CD14-positive monocyte (primary cell): ENCODE results near the gene SYNPO2. TPM values are rescaled to one million over a fixed set of nuclear protein-coding genes. Genes with fewer than 3 reads are reported as not detected.

Experiments
- DNase-seq, 3 donors: peaks; one replicate each; pipeline ENCODE4 v3.0.0-alpha.2; 2011 to 2022
- H2AFZ ChIP-seq: 2 replicates; pipeline ENCODE4 v1.6.0; 2012; ENCODE audit warnings: mild to moderate bottlenecking, low read depth, low read length, inconsistent platforms; ENCODE audit not compliant: insufficient read depth, poor library complexity, severe bottlenecking
- H3K27ac ChIP-seq, 2 donors: 1 replicate in 1 of 2; 2 replicates in 1 of 2; pipeline ENCODE4 v1.5.1; 2012 to 2013; ENCODE audit warnings: low read length in 2 of 2, control low read depth in 1 of 2, inconsistent platforms in 1 of 2, low read depth in 1 of 2, mild to moderate bottlenecking in 1 of 2
- H3K27me3 ChIP-seq, 2 donors: one replicate each; pipeline versions ENCODE4 v1.6.0 to v1.6.1; 2011 to 2013; ENCODE audit warnings: low read length in 2 of 2; ENCODE audit not compliant: control insufficient read depth in 2 of 2, insufficient read depth in 2 of 2
- H3K36me3 ChIP-seq, 2 donors: replicated peaks in 1 of 2; 1 replicate in 1 of 2; 2 replicates in 1 of 2; pipeline versions ENCODE4 v1.5.1 to v1.6.1; 2012 to 2013; ENCODE audit warnings: low read length in 2 of 2, control low read depth in 1 of 2, inconsistent platforms in 1 of 2, mild to moderate bottlenecking in 1 of 2; ENCODE audit not compliant: insufficient read depth in 2 of 2, control insufficient read depth in 1 of 2
- H3K4me1 ChIP-seq, 2 donors: 1 replicate in 1 of 2; 2 replicates in 1 of 2; pipeline versions ENCODE4 v1.5.1 to v1.6.1; 2012 to 2013; ENCODE audit warnings: low read length in 2 of 2, control low read depth in 1 of 2, inconsistent platforms in 1 of 2, mild to moderate bottlenecking in 1 of 2, moderate library complexity in 1 of 2; ENCODE audit not compliant: insufficient read depth in 2 of 2, control insufficient read depth in 1 of 2
- H3K4me2 ChIP-seq: replicated peaks from 2 replicates; pipeline ENCODE3; 2012; ENCODE audit warnings: low read length, moderate library complexity, mild to moderate bottlenecking; ENCODE audit not compliant: poor library complexity, severe bottlenecking; ENCODE audit errors: extremely low read depth
- H3K4me3 ChIP-seq, 3 experiments: fragments of 200-600 bp in 1 of 3; sonication (generic) in 1 of 3; replicated peaks in 1 of 3; 1 replicate in 2 of 3; 2 replicates in 1 of 3; pipeline ENCODE4 v1.5.1; 2011 to 2013; ENCODE audit warnings: low read length in 3 of 3, mild to moderate bottlenecking in 3 of 3, control low read depth in 2 of 3, low read depth in 2 of 3, inconsistent platforms in 1 of 3, moderate library complexity in 1 of 3
- H3K79me2 ChIP-seq: 2 replicates; pipeline ENCODE4 v1.6.0; 2012; ENCODE audit warnings: mild to moderate bottlenecking, control low read depth, inconsistent platforms, low read length, moderate library complexity; ENCODE audit not compliant: insufficient read depth
- H3K9ac ChIP-seq: 2 replicates; pipeline ENCODE4 v1.6.0; 2017; ENCODE audit warnings: low read length, mild to moderate bottlenecking; ENCODE audit not compliant: insufficient read depth, poor library complexity, severe bottlenecking
- H3K9me3 ChIP-seq, 2 donors: replicated peaks in 1 of 2; 1 replicate in 1 of 2; 2 replicates in 1 of 2; pipeline versions ENCODE4 v1.5.1 to v1.6.1; 2012 to 2013; ENCODE audit warnings: low read length in 2 of 2, control low read depth in 1 of 2; ENCODE audit not compliant: control insufficient read depth in 1 of 2, insufficient read depth in 1 of 2
- H4K20me1 ChIP-seq: 2 replicates; pipeline ENCODE4 v1.6.0; 2012; ENCODE audit warnings: mild to moderate bottlenecking, low read length, control low read depth, moderate library complexity; ENCODE audit not compliant: insufficient read depth
- H3K27ac Mint-ChIP-seq, 7 donors: one replicate each; pipeline ENCODE4 v1.8.0; 2020; ENCODE audit warnings: mild to moderate bottlenecking in 7 of 7, mixed read lengths in 7 of 7, moderate library complexity in 6 of 7, inconsistent platforms in 2 of 7
- H3K27me3 Mint-ChIP-seq, 3 donors: one replicate each; pipeline ENCODE4 v1.8.0; 2021 to 2022; ENCODE audit warnings: low read depth in 3 of 3, mild to moderate bottlenecking in 3 of 3, mixed read lengths in 3 of 3, moderate library complexity in 3 of 3, inconsistent platforms in 1 of 3
- H3K36me3 Mint-ChIP-seq, 2 donors: one replicate each; pipeline ENCODE4 v1.8.0; 2020; ENCODE audit warnings: mixed read lengths in 2 of 2, inconsistent platforms in 1 of 2, mild to moderate bottlenecking in 1 of 2
- H3K4me1 Mint-ChIP-seq: one replicate; pipeline ENCODE4 v1.8.0; 2020; ENCODE audit warnings: mild to moderate bottlenecking, mixed read lengths
- H3K4me3 Mint-ChIP-seq, 2 donors: one replicate each; pipeline ENCODE4 v1.8.0; 2020; ENCODE audit warnings: mild to moderate bottlenecking in 2 of 2, mixed read lengths in 2 of 2, moderate library complexity in 1 of 2
- H3K9me3 Mint-ChIP-seq, 7 donors: one replicate each; pipeline ENCODE4 v1.8.0; 2020 to 2022; ENCODE audit warnings: mixed read lengths in 7 of 7, mild to moderate bottlenecking in 6 of 7, moderate library complexity in 6 of 7, inconsistent platforms in 2 of 7
- WGBS: methylation state at CpG from one replicate; pipeline ENCODE4 v1.1.5; 2013; ENCODE audit warnings: missing lambda C conversion rate; ENCODE audit not compliant: insufficient coverage; 5-methylcytosine and 5-hydroxymethylcytosine counted together
- intact Hi-C, 2 donors: fragments of 100-400 bp; cut with micrococcal nuclease; formaldehyde crosslinking; loops; one replicate each; pipeline versions ENCODE4 v1.15.0 to v1.15.1; 2023
- polyA plus RNA-seq, 3 donors: library from polyadenylated mRNA; depleted of rRNA in 1 of 3; unstranded in 2 of 3; stranded (reverse) in 1 of 3; fragments of 300-500 nt in 2 of 3; fragments of >200 nt in 1 of 3; fragmentation: Illumina TruSeq in 2 of 3; gene quantifications; 1 replicate in 2 of 3; 2 replicates in 1 of 3; pipeline ENCODE4 v1.2.3, GENCODE V29; 2012 to 2021
- TF ChIP-seq, protein P1 (sequence below): fragments of 200-600 bp; IDR thresholded peaks from one replicate; pipeline ENCODE4 v1.8.0; 2022; ENCODE audit warnings: antibody characterized with exemption, mild to moderate bottlenecking

Gene SYNPO2
- polyA plus RNA-seq, 3 donors: 0.04 TPM; not detected in 2

DNA sequence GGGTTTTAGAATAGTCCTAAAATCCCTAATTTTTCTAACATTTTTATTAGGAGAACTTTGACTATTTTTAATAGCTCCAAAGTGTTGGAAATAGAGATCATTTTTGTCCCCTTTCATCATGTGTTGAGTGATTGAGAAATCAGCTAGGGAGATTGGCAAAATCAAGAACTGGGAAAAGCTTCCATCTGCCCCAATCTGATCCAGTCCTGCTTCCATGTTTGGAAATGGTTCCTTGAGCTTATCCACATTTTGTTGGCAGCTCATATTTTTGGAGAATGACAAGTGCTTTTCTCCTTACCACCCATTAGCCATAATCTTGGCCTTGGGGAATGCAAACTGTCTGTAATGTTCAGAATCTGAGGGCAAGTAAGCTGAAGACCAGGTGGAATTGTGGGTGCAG, 73.9 kb downstream of the SYNPO2 start:
- H3K4me3 Mint-ChIP-seq: no peak overlapping the region
- Histone ChIP-seq H3K4me3 (no peak overlapping the region), H3K79me2 (no peaks in the 10 kb centered on the region), H3K4me2 (no peak overlapping the region), H3K4me1 (peaks cover 5% of the 10 kb centered on the region in 2 donors), H2AFZ (no peak overlapping the region), H3K9ac (no peak overlapping the region), H3K9me3 (no peaks in the 10 kb centered on the region), H3K36me3 (no peaks in the 10 kb centered on the region), H3K27ac (no peak overlapping the region), H3K27me3 (no peaks in the 10 kb centered on the region), H4K20me1 (no peaks in the 10 kb centered on the region)
- no peaks in the 10 kb centered on the region for H3K9me3 Mint-ChIP-seq
- H3K27me3 Mint-ChIP-seq: peaks cover 0 to 2% (median 0%) of the 10 kb centered on the region in 3 donors
- peaks cover 12% of the 10 kb centered on the region for H3K4me1 Mint-ChIP-seq
- intact Hi-C loops: loop anchor here in 1 of 2 donors (10.0 kb wide), 1 partner anchor 188 kb away; no protein-coding TSS in a partner anchor
- no peaks in the 10 kb centered on the region for H3K36me3 Mint-ChIP-seq
- TF ChIP-seq, protein P1, sequence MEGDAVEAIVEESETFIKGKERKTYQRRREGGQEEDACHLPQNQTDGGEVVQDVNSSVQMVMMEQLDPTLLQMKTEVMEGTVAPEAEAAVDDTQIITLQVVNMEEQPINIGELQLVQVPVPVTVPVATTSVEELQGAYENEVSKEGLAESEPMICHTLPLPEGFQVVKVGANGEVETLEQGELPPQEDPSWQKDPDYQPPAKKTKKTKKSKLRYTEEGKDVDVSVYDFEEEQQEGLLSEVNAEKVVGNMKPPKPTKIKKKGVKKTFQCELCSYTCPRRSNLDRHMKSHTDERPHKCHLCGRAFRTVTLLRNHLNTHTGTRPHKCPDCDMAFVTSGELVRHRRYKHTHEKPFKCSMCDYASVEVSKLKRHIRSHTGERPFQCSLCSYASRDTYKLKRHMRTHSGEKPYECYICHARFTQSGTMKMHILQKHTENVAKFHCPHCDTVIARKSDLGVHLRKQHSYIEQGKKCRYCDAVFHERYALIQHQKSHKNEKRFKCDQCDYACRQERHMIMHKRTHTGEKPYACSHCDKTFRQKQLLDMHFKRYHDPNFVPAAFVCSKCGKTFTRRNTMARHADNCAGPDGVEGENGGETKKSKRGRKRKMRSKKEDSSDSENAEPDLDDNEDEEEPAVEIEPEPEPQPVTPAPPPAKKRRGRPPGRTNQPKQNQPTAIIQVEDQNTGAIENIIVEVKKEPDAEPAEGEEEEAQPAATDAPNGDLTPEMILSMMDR: no peak
- no peak overlapping the region for H3K27ac Mint-ChIP-seq
- no peak for DNase-seq

DNA sequence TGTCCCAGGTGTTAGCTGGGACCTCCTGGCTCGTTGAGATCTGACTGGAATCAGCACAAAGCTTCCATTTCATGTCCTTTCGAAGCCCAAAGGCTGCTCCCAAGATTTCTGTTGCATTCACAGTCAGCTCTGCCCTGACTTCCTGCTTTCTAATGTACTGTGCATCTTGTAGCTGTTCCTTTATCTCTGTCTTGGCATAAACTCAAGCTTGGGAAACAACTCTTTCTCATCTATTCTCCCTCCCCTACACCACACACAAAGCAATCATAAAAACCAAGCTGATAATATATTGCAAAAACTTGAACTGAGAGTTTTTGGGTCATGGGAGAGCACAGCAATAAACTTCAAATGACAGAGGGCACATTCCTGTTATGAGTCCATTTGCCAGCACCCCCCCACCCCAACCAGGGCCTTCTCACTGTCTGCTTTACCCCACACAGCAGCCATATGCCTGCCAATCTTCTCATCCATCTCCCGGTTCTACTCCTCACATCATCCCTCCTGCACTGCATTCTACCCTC, 76.3 kb downstream of the SYNPO2 start:
- Mint-ChIP-seq H3K4me3 (no peak overlapping the region), H3K9me3 (no peaks in the 10 kb centered on the region), H3K27me3 (peaks cover 0 to 2% (median 0%) of the 10 kb centered on the region in 3 donors), H3K27ac (no peak overlapping the region), H3K36me3 (peaks cover 0 to 2% of the 10 kb centered on the region in 2 donors), H3K4me1 (peaks cover 30% of the 10 kb centered on the region)
- DNase-seq: no peak
- no peaks in the 10 kb centered on the region for H3K27me3 ChIP-seq
- no peaks in the 10 kb centered on the region for H3K79me2 ChIP-seq
- no peak overlapping the region for H3K4me3 ChIP-seq
- no peaks in the 10 kb centered on the region for H3K9me3 ChIP-seq
- H4K20me1 ChIP-seq: no peaks in the 10 kb centered on the region
- no peak overlapping the region for H3K9ac ChIP-seq
- WGBS: 100% methylated on average over 1 of the region's 3 CpGs
- H3K36me3 ChIP-seq: no peaks in the 10 kb centered on the region
- no peak overlapping the region for H3K27ac ChIP-seq
- H3K4me1 ChIP-seq: peaks cover 19 to 23% of the 10 kb centered on the region in 2 donors
- TF ChIP-seq, protein P1: no peak
- H3K4me2 ChIP-seq: no peak overlapping the region
- H2AFZ ChIP-seq: peak overlapping the region; percentile 56
- intact Hi-C loops: loop anchor here in 1 of 2 donors (10.0 kb wide), 1 partner anchor 190 kb away; no protein-coding TSS in a partner anchor
